Measurements from ENCODE around the gene MATN1. TPM values are rescaled to one million over a fixed set of nuclear protein-coding genes. Genes with fewer than 3 reads are reported as not detected.

The MATN1 gene
- total and polyA plus RNA-seq, 4 experiments from 2014 or later, result 0.12 to 1.2 (median 0.53) TPM; not detected in 1

DNA sequence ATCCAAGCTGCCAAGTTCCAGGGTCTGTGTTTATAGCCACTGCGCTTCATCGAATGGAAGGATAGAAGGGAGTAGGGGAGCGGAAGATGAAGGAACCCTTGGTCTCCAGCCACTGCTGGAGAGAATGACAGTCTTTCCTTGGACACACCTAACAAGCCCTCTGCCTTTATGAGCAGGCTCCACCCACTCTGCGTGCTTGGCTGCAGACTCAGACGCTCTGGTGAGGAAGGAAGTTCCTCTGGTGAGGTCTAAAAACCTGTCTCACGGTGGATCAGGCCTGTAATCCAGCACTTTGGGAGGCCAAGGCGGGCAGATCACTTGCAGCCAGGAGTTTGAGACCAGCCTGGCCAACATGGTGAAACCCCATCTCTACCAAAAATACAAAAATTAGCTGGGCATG, 55.4 kb downstream of the MATN1 start:
- no peak overlapping the region for H3K27ac ChIP-seq (ENCODE audit: low read depth, low read length)
- no peak overlapping the region for H3K27ac Mint-ChIP-seq
- DNase-seq, result no peak
- H3K4me1 ChIP-seq (ENCODE audit: insufficient read depth, low read length), result no peaks in the 10 kb centered on the region
- H3K36me3 ChIP-seq (ENCODE audit: insufficient read depth, low read length), result no peaks in the 10 kb centered on the region
- H3K4me3 ChIP-seq (ENCODE audit: low read length in 2 of 2), result no peak overlapping the region
- peaks cover 6 to 19% of the 10 kb centered on the region in 2 donors for H3K27me3 Mint-ChIP-seq
- ChIA-PET CTCF (ENCODE audit: partially characterized antibody) (no interaction called here), POLR2A (ENCODE audit: partially characterized antibody) (no interaction called here)
- H3K4me1 Mint-ChIP-seq, result no peaks in the 10 kb centered on the region
- H3K27me3 ChIP-seq (ENCODE audit: insufficient read depth, low read length), result no peaks in the 10 kb centered on the region
- H3K9me3 Mint-ChIP-seq, result peaks cover 0 to 9% (median 4%) of the 10 kb centered on the region in 8 donors
- intact Hi-C loops (cut with micrococcal nuclease), result no loop called here
- H3K36me3 Mint-ChIP-seq, result no peaks in the 10 kb centered on the region
- no peak overlapping the region for H3K4me3 Mint-ChIP-seq
- no peaks in the 10 kb centered on the region for H3K9me3 ChIP-seq (ENCODE audit: control insufficient read depth in 1 of 2, low read length in 2 of 2)

GRCh38 chr1:30666756-30667273, 56.6 kb downstream of the MATN1 start:
- Mint-ChIP-seq H3K36me3 (no peaks in the 10 kb centered on the region), H3K27ac (no peak overlapping the region), H3K9me3 (no peaks in the 10 kb centered on the region), H3K4me1 (no peaks in the 10 kb centered on the region), H3K4me3 (no peak overlapping the region), H3K27me3 (peaks cover 0 to 13% of the 10 kb centered on the region in 2 donors)
- POLR2A ChIA-PET (ENCODE audit: partially characterized antibody), result no interaction called here
- no peak for DNase-seq
- Histone ChIP-seq H3K9me3 (ENCODE audit: control insufficient read depth in 1 of 2, low read length in 2 of 2) (no peaks in the 10 kb centered on the region), H3K27me3 (ENCODE audit: insufficient read depth, low read length) (no peaks in the 10 kb centered on the region), H3K27ac (ENCODE audit: low read depth, low read length) (no peak overlapping the region), H3K36me3 (ENCODE audit: insufficient read depth, low read length) (no peaks in the 10 kb centered on the region), H3K4me1 (ENCODE audit: insufficient read depth, low read length) (no peaks in the 10 kb centered on the region), H3K4me3 (ENCODE audit: low read length in 2 of 2) (no peak overlapping the region)
- CTCF ChIA-PET (ENCODE audit: partially characterized antibody), result no interaction called here
- intact Hi-C loops (cut with micrococcal nuclease), result no loop called here

- peak overlapping the region in 1 of 7 donors; percentile 33 for H3K27ac Mint-ChIP-seq
- Histone ChIP-seq H3K4me3 (ENCODE audit: low read length in 2 of 2) (no peak overlapping the region), H3K27ac (ENCODE audit: low read depth, low read length) (no peak overlapping the region), H3K27me3 (ENCODE audit: insufficient read depth, low read length) (no peaks in the 10 kb centered on the region), H3K9me3 (ENCODE audit: control insufficient read depth in 1 of 2, low read length in 2 of 2) (no peaks in the 10 kb centered on the region), H3K36me3 (ENCODE audit: insufficient read depth, low read length) (no peaks in the 10 kb centered on the region), H3K4me1 (ENCODE audit: insufficient read depth, low read length) (no peaks in the 10 kb centered on the region)
- CTCF ChIA-PET (ENCODE audit: partially characterized antibody), result no interaction called here
- intact Hi-C loops (cut with micrococcal nuclease), result no loop called here
- POLR2A ChIA-PET (ENCODE audit: partially characterized antibody), result no interaction called here
- no peaks in the 10 kb centered on the region for H3K9me3 Mint-ChIP-seq
- H3K4me1 Mint-ChIP-seq, result no peaks in the 10 kb centered on the region
- no peak overlapping the region for H3K4me3 Mint-ChIP-seq
- no peaks in the 10 kb centered on the region for H3K36me3 Mint-ChIP-seq
- peaks cover 0 to 13% of the 10 kb centered on the region in 2 donors for H3K27me3 Mint-ChIP-seq
- DNase-seq, result no peak
Observed at GRCh38 chr1:30665216-30666010, 58.0 kb downstream of the MATN1 start.

DNA sequence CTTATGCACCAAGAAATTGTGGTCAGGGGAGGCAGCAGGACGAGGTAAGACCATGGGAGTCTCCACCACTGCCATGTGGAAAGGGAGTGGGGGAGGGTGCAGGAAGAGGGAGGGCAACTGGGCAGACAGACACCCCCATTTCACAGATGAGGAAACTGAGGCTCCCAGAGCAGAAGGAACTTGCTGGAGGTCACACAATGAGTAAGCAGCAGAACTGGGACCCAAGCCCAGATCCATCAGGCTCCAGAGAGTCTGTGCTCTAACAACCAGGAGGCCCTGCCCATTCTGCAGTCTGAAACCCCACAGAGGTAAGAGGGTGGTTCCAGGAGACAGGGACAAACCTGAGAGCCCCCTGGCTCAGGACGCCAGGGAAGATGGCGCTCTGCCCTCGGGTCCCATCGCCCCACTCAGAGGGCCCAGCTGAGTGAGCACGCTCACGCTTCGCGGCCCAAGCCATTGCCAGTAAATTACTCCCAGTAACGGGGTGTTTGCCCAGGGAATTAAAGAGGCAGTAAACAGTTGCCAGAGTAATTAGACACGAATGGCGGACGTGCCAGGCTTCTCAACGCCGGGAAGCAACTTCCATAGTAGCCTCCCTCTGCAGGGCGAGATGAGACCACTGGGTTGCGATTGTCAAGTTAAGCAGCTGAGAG, 59.2 kb downstream of the MATN1 start:
- POLR2A ChIA-PET (ENCODE audit: partially characterized antibody), result no interaction called here
- Histone ChIP-seq H3K36me3 (ENCODE audit: insufficient read depth, low read length) (no peaks in the 10 kb centered on the region), H3K4me1 (ENCODE audit: insufficient read depth, low read length) (no peaks in the 10 kb centered on the region), H3K4me3 (ENCODE audit: low read length in 2 of 2) (no peak overlapping the region), H3K27ac (ENCODE audit: low read depth, low read length) (no peak overlapping the region), H3K27me3 (ENCODE audit: insufficient read depth, low read length) (no peaks in the 10 kb centered on the region), H3K9me3 (ENCODE audit: control insufficient read depth in 1 of 2, low read length in 2 of 2) (no peaks in the 10 kb centered on the region)
- no peaks in the 10 kb centered on the region for H3K9me3 Mint-ChIP-seq
- no peak overlapping the region for H3K4me3 Mint-ChIP-seq
- no peak for DNase-seq
- H3K4me1 Mint-ChIP-seq, result no peaks in the 10 kb centered on the region
- peak overlapping the region in 1 of 7 donors; percentile 32 for H3K27ac Mint-ChIP-seq
- intact Hi-C loops (cut with micrococcal nuclease), result no loop called here
- no peaks in the 10 kb centered on the region for H3K36me3 Mint-ChIP-seq
- H3K27me3 Mint-ChIP-seq, result peaks cover 4 to 13% of the 10 kb centered on the region in 2 donors
- CTCF ChIA-PET (ENCODE audit: partially characterized antibody), result no interaction called here

GRCh38 chr1:30663596-30664091, 59.7 kb downstream of the MATN1 start:
- CTCF ChIA-PET (ENCODE audit: partially characterized antibody), result no interaction called here

GRCh38 chr1:30662291-30662840, 61.0 kb downstream of the MATN1 start:
- Mint-ChIP-seq H3K27ac (no peak overlapping the region), H3K9me3 (no peaks in the 10 kb centered on the region), H3K27me3 (peaks cover 11 to 14% of the 10 kb centered on the region in 2 donors), H3K36me3 (no peaks in the 10 kb centered on the region), H3K4me3 (no peak overlapping the region), H3K4me1 (no peaks in the 10 kb centered on the region)
- Histone ChIP-seq H3K4me3 (ENCODE audit: low read length in 2 of 2) (no peak overlapping the region), H3K27ac (ENCODE audit: low read depth, low read length) (no peak overlapping the region), H3K27me3 (ENCODE audit: insufficient read depth, low read length) (no peaks in the 10 kb centered on the region), H3K36me3 (ENCODE audit: insufficient read depth, low read length) (no peaks in the 10 kb centered on the region), H3K9me3 (ENCODE audit: control insufficient read depth in 1 of 2, low read length in 2 of 2) (no peaks in the 10 kb centered on the region), H3K4me1 (ENCODE audit: insufficient read depth, low read length) (no peaks in the 10 kb centered on the region)
- DNase-seq, result no peak
- intact Hi-C loops (cut with micrococcal nuclease), result no loop called here
- ChIA-PET POLR2A (ENCODE audit: partially characterized antibody) (no interaction called here), CTCF (ENCODE audit: partially characterized antibody) (no interaction called here)

More at GRCh38 chr1:30663596-30664091, 59.7 kb downstream of the MATN1 start:
- Mint-ChIP-seq H3K4me3 (no peak overlapping the region), H3K36me3 (no peaks in the 10 kb centered on the region), H3K27me3 (peaks cover 7 to 14% of the 10 kb centered on the region in 2 donors), H3K9me3 (no peaks in the 10 kb centered on the region), H3K4me1 (no peaks in the 10 kb centered on the region), H3K27ac (no peak overlapping the region)
- H3K27me3 ChIP-seq (ENCODE audit: insufficient read depth, low read length), result no peaks in the 10 kb centered on the region
- no peaks in the 10 kb centered on the region for H3K36me3 ChIP-seq (ENCODE audit: insufficient read depth, low read length)
- H3K4me1 ChIP-seq (ENCODE audit: insufficient read depth, low read length), result no peaks in the 10 kb centered on the region
- H3K27ac ChIP-seq (ENCODE audit: low read depth, low read length), result no peak overlapping the region
- DNase-seq, result no peak
- intact Hi-C loops (cut with micrococcal nuclease), result no loop called here
- POLR2A ChIA-PET (ENCODE audit: partially characterized antibody), result no interaction called here
- no peaks in the 10 kb centered on the region for H3K9me3 ChIP-seq (ENCODE audit: control insufficient read depth in 1 of 2, low read length in 2 of 2)
- H3K4me3 ChIP-seq (ENCODE audit: low read length in 2 of 2), result no peak overlapping the region

- H3K27ac Mint-ChIP-seq, result no peak overlapping the region
- CTCF ChIA-PET (ENCODE audit: partially characterized antibody), result no interaction called here
- no peaks in the 10 kb centered on the region for H3K36me3 Mint-ChIP-seq
- H3K4me3 Mint-ChIP-seq, result no peak overlapping the region
- Histone ChIP-seq H3K4me3 (ENCODE audit: low read length in 2 of 2) (no peak overlapping the region), H3K4me1 (ENCODE audit: insufficient read depth, low read length) (no peaks in the 10 kb centered on the region), H3K36me3 (ENCODE audit: insufficient read depth, low read length) (no peaks in the 10 kb centered on the region), H3K9me3 (ENCODE audit: control insufficient read depth in 1 of 2, low read length in 2 of 2) (no peaks in the 10 kb centered on the region), H3K27ac (ENCODE audit: low read depth, low read length) (no peak overlapping the region), H3K27me3 (ENCODE audit: insufficient read depth, low read length) (no peaks in the 10 kb centered on the region)
- H3K27me3 Mint-ChIP-seq, result peaks cover 11 to 14% of the 10 kb centered on the region in 2 donors
- intact Hi-C loops (cut with micrococcal nuclease), result no loop called here
- no peaks in the 10 kb centered on the region for H3K4me1 Mint-ChIP-seq
- POLR2A ChIA-PET (ENCODE audit: partially characterized antibody), result no interaction called here
- no peak for DNase-seq
- H3K9me3 Mint-ChIP-seq, result no peaks in the 10 kb centered on the region
Observed at GRCh38 chr1:30661311-30661710, 62.1 kb downstream of the MATN1 start.
